ENCODE measurements around the gene CREBBP.

The CREBBP gene

DNA sequence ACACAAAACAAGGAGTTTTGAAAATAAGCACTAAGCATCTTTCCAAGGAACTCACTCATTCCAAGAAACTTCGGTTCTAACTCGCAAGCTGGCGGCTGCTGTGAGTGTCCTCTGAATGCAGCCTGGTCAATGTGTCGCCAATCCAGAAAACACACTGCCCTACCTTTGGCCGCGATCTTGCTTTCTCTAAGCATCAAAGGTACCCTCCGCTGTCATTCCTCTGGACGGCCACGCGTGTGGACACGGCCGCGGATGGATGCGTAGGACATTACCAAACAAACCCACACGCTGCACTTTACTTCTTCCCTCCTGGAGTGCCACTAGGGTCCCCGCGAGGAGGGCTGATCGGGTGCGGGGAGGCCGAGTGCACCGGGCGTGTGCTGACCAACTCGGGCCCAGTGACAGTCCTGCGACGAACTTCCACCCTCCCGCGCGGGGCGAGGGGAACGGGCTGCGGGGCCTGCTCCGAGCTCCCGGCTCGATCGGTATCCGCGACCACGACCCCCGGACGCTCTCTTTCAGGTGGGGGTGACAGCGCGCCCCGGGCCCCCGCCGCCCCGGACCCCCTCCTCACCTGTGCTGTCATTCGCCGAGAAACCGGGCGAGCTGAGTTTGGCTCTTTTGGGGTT, 1.1 kb downstream of the CREBBP start:
- DNase-seq = no peak

DNA sequence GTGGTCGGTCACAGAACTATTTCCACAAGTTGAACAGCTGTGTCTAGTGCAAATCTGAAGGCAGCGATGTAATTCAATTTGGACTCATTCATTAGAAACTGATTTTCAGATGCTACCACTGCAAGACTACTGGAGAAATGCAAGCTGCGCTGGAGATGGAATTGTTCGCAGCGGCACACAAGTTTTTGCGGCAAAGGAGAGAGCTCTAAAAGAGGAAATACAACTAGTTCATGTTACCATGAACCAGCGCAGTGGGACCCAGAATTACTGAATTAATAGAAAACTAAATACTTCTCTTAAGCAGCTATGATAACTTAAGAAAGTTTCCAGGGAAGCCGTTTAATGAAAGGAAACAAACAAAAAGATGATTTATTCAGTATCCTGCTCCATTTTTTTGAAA, 1.9 kb downstream of the CREBBP start:
- DNase-seq = no peak

- DNase-seq = no peak
These were observed 3.8 kb downstream of the CREBBP start for GRCh38 chr16:3876695-3877094.

DNA sequence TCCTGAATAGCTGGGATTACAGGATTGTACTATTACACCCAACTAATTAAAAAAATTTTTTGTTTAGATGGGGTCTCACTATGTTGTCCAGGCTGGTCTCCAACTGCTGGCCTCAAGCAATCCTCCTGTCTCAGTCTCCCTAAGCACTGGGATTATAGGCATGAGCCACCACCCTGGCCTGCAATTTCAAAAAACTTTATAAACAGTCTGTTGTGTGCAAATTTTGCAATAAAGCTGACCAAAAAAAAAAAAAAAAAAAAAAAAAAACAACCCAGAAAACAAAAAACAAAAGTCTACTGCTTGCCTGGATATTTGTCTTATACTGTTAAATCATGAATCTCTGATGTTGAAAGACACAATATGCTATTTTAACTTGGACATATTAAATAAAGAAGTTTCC, 4.4 kb downstream of the CREBBP start:
- DNase-seq = no peak

GRCh38 chr16:3874794-3875692, 5.5 kb downstream of the CREBBP start:
- no peak for DNase-seq

GRCh38 chr16:3874242-3874641, 6.3 kb downstream of the CREBBP start:
- no peak for DNase-seq

DNA sequence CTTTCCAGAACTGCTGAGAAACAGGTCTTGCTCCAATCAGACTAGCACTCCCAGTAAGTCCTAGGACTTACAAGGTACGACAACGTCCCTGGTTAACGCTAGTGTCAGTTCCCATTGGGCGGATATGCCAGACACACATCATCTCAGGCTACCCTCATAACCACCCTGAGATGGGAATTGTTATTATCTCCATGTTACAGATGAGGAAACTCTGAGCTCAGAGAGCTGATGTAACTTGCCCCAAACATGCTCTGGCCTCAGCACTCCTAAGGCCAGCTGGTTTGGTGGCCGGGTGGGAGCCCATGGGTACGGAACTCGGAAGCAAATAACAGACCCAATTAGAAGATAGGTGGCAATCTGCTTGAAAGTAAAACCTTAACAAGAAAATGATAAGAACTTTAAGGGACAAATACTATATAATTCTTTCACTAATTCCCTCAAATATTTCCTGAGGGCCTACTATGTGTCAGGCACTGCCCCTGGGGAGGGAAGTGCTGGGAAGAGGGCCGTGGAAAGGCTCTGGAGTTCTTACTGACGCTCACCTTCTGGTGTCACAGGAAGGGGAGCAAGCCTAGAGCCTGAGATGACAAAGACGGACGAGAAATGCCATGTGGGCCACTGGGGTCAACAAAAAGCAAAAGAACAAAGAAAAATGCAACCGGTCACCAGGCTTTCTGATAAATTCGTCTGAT, 6.9 kb downstream of the CREBBP start:
- no peak for DNase-seq

GRCh38 chr16:3872216-3872895, 8.2 kb downstream of the CREBBP start:
- no peak for DNase-seq

GRCh38 chr16:3868967-3869366, 11.5 kb downstream of the CREBBP start:
- no peak for DNase-seq

GRCh38 chr16:3868556-3868955, 12.0 kb downstream of the CREBBP start:
- DNase-seq = no peak

- no peak for DNase-seq
These were observed 13.6 kb downstream of the CREBBP start for GRCh38 chr16:3866703-3867431.

GRCh38 chr16:3865241-3865640, 15.3 kb downstream of the CREBBP start:
- no peak for DNase-seq

DNA sequence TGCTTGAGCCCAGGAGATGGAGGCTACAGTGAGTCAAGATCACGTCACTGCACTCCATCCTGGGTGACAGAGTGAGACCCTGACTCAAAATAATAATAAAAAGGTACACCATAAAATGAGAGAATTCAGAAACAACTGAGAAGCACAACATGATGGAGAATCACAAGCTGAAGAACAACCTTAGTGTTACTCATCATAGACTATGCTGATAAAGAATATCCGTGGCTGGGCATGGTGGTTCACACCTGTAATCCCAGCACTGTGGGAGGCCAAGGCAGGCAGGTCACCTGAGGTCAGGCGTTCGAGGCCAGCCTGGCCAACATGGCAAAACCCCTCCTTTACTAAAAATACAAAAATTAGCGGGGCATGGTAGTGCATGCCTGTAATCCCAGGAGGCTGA, 16.0 kb downstream of the CREBBP start:
- DNase-seq = no peak

GRCh38 chr16:3863587-3863986, 16.9 kb downstream of the CREBBP start:
- DNase-seq = no peak

DNA sequence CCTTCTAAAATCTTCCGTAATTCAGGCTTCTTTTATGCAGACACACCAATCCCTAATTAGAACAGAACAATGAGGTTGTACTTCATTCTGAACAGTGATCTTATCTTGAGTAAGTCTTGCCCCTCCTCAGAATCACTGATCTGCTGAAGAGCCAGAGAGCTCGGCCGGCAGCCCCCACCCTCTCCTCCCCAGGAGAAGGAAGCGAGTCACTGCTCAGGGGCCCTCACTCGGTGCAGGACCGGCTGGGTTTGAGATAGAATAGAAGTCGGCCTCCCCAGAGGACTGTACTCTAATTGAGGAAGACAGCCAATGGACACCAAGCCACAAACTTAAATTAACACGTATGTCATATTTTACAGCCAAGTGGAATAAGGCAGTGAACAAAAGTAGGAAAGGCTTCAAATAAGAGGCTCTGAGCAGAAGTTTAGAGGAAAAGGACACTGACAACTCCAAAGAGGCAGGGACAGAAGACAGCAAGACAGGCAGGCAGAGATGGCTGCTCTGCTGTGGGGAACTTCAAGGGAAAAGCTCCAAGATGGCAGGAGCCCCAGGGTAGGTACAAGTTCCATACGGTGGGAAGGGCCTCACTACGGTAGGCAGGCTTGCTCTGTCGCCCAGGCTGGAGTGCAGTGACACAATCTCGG, 18.6 kb downstream of the CREBBP start:
- no peak for DNase-seq

DNA sequence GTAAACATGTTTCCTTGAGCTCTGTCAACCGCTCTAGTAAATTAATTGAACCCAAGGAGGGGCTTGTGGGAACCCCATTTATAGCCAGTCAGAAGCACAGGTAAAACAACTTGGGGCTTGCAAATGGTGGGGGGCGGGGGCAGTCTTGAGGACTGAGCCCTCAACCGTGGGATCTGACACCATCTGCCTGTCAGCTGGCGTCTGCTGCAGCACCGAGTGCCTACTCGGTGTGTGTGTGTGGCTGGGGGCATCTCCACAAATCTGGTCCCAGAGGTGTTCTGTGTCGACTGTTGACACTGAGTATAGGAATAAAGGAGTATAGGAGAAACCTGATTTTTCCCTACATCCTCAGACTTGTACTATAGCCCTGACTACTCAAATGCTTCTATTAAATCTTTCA, 20.6 kb downstream of the CREBBP start:
- no peak for DNase-seq

GRCh38 chr16:3858801-3859200, 21.7 kb downstream of the CREBBP start:
- DNase-seq = no peak

GRCh38 chr16:3857189-3858043, 23.1 kb downstream of the CREBBP start:
- DNase-seq = no peak

- DNase-seq = no peak
These were observed 24.0 kb downstream of the CREBBP start for GRCh38 chr16:3856367-3857141.
